Stimulated activated CD8-positive, alpha-beta memory T cell treated with anti-CD3 and anti-CD28 coated beads, Interleukin-15, amount 100 ng/mL, for 1 hour (primary cell): ENCODE measurements around the gene CBX5.
"Not testable (repeated sequence)": the region's sequence is repeated elsewhere in the genome, so short reads cannot be mapped to it uniquely, and the experiment has no call there.

ENCODE experiments used
- DNase-seq: peaks from one replicate; pipeline ENCODE4 v3.0.0-alpha.2; 2020; ENCODE audit warnings: low read depth

Gene CBX5

DNA sequence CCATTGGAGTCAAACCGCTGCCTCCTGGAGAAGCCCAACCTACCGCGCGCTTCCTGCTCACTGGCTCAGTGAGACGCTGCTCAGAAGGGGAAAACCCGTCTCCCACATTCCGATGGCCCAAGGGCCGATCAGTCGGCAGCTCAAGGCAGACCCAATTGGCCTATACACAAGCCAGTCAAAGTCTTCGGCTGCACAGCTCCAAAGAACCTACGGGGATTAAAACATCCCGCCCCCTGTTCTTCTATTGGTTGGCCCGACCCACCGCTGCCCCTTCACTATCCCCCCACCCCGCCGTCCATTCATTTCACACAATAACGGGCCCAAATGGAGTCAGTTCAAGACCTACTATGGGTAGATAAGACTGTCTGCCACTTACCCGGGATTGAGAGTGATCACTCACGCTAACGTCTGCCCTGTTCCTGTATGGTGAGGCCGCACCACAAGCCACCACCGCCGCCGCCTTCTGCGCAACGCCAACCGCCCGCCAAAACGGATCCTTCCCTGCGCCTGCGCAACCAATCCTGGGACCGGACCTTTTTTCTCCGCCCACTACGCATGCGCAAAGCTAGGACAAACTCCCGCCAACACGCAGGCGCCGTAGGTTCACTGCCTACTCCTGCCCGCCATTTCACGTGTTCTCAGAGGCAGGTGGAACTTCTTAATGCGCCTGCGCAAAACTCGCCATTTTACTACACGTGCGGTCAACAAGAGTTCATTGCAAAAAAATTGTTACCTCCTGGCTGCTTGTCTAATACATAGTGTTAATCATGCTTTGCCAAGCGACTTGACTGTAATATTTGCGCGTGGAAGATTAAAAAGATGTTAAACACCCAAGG lies at the start of gene CBX5:
Gene CBX5, minus strand, starts transcription at position 491 of the 836 bp plus-strand sequence. CDS start 22,472 bp downstream, outside the sequence.
- DNase-seq = peak; percentile 99

DNA sequence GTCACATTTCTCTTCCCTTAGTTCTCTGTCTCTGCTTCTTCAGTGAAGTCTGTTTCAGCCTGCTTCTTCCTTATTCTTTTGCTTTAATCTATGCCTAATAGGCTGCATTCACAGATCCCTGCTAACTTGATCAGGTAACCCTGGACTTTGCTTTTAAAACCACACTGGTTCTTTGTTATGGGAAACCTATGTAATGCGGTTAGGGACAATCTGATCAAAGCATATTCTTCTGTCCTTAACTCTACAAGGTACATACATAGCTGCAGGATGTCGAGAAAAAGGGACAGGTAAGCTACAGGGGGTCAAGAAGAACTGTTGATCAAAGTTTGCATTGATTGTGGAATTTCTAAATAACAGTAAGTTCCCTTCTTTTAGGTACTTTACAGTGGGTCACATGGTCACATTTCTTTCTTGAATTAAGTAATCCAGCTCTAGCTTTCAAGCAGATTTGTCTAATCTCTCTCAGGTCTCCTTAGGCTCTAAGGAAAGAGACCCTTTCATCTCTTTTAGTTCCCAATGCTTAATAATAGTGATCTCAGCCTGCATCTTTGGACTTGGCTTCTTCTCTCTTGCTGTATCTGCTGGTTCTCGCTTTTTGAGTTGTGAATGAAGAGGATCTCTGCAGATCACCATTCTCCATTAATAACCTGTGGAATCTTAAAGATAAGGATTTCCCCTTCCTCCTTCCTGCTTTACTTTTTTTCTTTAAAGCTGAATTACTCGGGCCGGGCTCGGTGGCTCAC lies 48.8 kb upstream of the CBX5 start:
- DNase-seq = no peak

DNA sequence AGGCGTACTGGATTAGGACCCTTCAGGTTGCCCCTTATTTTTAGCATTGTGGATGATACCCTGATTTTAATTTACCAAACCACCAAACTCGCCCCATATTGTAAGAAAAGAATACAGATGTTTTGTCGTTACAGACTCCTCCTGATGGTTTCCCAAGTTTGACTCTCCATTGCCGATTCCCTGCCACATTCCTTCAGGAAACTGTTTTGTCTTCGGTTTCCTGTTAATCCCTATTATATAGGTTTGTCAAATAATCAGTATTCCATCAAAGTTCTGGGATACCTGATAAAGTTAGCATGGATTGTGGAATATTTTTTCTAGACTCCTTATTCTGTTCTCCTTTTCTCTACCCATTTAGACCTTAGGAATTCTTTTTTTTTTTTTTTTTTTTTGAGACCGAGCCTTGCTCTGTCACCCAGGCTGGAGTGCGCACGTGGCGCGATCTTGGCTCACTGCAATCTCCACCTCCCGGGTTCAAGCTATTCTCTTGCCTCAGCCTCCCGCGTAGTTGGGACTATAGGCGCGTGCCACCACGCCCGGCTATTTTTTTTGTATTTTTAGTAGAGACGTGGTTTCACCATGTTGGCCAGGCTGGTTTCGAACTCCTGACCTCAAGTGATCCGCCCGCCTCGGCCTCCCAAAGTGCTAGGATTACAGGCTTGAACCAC lies 45.7 kb upstream of the CBX5 start:
- not testable (repeated sequence) for DNase-seq

DNA sequence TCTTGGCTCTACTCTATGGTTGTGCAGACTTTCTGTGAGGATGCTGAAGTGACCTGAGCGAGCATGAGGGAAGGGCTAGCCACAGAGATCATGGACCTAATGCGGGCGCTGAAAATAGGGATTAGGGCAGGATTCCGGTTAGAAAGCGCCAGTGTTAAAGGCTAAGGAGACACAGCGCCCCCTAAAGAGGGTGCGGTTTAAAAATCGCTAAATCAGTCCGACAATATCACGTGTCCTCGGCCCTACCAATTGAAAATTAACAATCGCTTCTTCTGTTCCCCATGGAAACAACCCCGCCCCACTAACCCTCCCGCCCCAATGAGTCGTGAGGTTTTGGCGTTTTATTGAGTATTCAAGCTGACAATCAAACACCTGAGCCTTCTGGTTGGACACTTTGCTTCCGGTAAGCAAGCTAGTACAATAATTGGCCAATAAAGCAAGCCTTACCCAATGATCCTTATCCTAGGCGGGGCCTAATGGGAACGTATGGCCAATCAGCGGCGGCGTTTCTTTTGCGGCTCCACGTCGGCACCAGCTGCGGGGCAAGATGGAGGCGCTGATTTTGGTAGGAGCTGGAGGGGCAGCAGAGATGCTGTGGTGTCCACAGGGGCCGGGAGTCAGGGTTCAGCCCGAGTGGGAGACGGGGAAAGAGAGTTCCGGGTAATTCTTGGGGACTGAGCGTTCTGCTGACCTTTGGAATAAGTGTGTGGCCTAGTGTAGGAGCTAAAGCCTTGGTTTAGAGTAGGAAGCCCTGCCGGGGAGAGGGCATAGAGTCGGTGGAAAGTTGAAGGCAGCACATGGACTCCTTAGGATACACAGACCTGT lies 44.9 kb upstream of the CBX5 start, which contains the start of gene COPZ1:
Gene COPZ1, plus strand, starts transcription at position 515 of the 825 bp plus-strand sequence. Its CDS starts 33 bp downstream, at position 548.
- DNase-seq = peak; percentile 83

DNA sequence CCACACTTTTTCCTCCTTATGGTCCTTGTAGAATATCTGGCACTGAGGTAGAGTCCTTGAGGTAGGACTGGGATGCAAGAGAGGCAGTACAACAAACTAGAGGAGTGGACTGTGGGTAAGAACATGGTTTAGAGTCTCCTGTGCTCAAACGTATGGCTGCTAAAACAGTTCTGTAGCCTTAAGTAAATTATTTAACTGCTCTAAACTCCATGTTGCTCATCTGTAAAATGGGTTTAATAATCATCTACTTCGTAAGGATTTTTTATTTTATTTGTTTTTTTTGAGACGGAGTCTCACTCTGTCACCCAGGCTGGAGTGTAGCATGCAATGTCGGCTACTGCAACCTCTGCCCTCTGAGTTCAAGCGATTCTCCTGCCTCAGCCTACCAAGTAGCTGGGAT lies 41.4 kb upstream of the CBX5 start:
- DNase-seq = no peak

DNA sequence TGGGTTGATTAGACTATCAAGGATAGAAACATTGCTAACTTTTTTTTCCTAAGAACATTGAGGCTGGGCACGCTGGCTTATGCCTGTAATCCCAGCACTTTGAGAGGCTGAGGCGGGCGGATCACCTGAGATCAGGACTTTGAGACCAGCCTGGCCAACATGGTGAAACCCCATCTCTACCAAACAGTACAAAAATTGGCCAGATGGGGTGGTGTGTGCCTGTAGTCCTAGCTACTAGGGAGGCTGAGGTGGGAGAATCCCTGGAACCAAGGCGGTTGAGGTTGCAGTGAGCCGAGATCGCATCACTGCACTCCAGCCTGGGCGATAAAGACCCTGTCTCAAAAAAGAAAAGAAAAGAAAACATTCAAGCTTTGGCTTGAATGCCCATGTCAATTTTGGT lies 32.4 kb upstream of the CBX5 start:
- not testable (repeated sequence) for DNase-seq

DNA sequence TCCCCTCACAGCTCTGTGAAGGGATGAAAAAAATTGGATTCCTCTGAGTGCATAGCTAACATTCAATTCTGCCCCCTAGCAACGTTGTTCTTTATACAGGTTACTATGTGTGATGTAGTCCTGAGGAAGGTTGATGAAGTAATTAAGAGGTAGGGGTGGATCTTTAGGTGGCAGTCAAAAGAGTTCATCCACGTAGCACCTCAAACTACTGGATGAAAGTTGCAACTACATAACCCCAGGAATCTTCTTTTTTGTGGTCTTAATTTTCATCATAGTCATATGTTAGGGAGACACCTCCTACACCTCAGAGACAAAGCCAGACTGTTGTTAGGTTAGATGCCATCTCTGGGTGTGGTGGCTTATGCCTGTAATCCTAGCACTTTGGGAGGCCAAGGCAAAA lies 31.1 kb upstream of the CBX5 start:
- DNase-seq = no peak

DNA sequence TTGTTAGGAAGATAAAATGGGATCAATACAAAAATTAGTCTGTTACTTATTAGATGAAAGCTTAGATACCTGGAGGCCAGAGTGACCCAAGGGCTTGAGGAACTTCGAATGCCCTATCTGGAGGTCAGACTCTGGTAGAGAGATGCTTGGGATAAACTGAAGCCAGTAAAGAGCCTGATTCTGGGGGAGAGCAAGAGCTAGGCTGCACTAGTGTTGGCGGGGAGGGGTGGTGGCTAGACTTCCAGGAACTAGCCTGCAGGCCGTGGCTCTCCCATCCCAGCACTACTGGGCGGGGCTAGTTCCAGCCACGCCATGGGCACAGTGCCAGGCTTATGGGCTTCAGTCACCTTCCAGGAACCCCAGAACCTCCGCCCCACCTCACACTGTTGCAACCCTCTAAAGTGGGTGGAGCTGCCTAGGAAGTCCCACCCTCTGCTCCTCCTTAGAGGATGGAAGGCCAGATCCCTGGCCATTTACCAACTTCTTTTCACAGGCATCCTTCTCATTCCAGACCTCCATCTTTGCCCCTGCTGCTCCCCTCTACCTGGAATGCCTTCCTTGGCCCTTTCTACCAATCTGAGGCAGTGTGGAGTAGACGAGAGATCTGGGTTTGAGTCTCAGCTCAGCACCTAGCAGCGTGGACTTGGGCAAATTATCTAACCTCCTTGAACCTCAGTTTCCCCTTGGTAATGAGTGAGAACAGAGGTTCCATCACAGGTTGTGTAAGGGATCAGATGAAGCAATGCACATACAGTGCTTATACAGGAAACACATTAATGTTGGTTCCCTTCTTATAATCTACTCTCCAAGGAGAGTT lies 27.2 kb upstream of the CBX5 start:
- no peak for DNase-seq

DNA sequence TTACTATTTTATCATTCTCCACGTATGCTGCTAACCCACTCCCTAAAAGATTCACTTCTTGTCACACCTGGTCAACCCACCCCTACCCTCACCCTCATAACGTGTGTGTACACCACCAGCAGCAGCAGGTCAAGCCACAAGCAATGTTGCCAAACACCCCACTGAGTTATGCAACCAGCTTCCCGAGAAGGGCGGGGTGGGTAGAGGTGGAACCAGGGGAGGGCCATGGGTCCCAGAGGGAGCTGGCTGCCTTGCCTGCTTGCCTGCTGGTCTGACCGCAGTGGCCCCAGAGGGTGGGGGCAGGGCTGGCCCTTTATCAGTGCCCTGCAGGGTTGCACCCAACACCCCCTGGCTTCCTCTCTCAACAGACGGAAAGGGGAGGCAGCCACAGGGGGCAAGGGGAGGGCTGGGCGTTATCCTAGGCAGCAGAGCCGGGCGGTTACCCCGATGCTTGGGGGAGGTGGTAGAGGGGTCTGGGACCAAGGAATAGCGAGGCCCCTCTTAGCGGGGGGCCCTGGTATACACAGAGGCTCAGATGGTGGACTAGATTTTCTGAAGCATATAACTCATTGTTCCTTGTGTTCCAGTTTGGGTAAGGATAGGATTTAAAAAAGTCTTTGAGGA lies 24.4 kb upstream of the CBX5 start:
- DNase-seq = no peak

DNA sequence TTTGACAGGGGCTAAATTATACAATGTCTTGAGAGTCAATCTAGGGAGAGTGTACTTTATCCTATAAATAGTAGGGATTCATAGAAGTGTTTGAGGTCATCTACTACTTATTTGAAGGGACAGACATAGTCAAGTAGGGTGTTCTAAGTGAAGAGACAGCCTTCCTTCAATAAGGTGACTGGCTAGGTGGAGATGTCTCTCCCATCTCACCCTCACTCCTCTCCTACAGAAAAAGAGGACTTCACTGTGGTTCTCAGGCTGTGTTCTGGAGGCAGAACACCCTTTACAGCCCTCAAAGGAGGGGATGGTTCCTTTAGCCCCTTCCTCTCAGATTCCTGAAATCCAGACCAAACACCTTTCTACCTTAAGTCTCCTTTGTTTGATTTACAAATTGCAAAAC lies 23.7 kb upstream of the CBX5 start:
- no peak for DNase-seq

DNA sequence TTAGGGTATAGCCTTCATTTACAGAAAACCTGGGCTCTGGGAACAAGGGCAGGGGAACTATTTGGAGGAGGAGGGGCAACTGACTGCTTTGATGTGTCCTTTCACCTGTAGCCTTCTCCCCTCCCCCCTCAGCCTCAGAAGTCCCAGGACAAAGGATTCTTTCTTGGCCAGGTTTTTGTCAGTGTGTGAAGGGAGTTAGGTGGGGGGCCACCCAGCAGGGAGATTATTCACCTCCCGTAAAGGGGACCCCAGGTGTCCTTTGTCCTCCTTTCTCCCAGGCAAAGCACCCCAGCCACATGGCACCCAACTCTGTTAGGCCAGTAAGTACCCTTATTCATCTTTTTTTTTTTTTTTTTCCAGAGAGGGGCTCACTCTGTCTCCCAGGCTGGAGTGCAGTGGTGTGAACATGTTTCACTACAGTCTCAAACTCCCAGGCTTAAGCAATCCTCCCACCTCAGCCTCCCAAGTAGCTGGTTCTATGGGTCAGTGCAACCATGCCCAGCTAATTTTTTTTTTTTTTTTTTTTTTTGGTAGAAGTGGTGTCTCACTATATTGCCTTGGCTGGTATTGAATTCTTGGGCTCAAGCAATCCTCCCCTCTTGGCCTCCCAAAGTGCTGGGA lies 21.6 kb upstream of the CBX5 start:
- DNase-seq = no peak

DNA sequence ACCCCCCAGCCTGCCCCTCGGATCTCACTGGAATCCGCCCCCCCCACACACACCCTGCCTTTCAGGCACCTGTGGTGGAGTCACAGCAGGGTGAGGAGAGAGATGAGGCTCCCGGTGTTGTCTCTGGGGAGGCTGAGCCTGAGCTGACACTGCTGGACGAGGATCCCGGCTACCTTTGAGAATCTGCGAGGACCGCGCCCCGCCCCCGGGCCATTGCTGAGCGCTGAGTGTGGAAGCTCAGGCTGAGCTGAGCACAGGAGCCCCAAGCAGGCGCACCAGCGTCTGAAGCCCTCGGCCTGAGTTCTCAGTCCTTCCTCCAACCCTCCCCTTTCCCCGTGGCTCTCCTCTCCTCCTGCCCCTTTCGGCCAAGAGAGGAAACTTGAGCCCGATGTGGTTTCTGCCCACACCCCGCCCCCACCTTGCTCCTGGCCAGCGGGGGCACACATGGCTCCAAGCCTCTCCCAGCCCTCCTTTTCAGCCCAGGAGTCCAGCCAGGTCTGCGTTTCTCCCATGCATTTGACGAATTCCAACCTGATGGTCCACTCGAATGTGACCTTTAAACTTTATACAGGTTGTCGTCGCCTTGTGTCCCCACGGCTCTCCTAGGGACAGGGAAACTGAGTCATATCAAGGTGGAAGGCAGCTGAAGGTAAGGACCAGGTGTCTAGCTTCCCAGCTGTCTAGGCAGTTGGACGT lies 21.0 kb upstream of the CBX5 start, which contains the start of gene NFE2:
Gene NFE2, minus strand, starts transcription at position 284 of the 696 bp plus-strand sequence. CDS start 5,767 bp downstream, outside the sequence.
- no peak for DNase-seq

DNA sequence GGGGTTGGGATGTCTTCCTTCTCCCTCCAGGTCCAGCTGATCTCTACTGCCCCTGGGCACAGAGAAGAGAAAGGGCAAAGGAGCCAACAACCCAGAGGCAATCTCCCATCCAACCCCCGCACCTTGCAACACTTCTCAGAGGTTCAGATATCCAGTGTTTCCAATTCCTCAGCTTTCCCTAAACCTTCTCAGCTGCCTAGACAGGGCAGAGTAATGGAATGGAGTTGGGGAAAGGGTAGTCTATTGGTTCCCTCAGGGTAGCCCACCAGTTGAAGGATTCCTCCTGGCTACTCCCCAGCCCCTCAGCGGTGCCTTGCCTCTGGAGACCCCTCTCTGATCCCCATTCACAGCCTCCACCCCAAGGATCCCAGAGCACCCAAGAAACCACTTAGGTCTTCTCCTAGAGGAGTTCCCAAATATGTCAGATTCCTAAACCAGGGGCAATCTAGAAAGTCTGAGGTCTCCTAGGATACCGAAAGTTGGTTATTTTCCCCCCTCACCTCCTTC lies 20.4 kb upstream of the CBX5 start:
- no peak for DNase-seq

DNA sequence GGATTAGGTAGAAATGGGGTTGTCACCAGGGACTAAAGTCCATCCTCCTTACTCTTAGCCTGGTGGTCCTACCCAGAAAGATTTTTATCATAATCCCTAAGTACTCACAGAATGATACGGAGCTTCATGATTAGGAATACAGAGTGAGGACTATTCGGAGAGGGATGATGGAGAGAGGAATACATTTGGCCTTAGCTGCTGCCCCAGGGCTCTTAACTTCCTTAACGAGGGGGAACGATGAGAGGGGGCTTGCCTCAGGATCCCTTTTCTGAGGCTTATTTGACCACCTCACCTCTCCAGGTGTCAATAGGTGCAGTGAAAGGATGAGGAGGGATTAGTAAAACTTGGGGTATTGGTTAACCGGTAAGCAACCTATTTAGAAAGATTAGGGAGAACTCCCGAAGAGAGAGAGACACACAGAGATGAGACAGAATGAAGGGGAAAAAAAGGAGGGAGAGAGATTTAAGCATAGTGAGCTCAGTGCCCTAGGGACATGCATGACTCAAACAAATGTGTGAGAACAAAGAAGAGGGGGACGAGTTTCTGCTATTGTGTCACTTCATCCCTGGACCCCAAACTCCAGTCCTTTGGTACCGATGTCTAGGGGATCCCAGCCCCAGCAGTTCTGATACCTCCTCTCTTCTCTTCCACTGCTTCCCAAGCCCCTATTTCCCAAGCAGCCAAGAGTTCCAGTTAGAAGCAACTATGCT lies 19.7 kb upstream of the CBX5 start:
- DNase-seq = no peak

DNA sequence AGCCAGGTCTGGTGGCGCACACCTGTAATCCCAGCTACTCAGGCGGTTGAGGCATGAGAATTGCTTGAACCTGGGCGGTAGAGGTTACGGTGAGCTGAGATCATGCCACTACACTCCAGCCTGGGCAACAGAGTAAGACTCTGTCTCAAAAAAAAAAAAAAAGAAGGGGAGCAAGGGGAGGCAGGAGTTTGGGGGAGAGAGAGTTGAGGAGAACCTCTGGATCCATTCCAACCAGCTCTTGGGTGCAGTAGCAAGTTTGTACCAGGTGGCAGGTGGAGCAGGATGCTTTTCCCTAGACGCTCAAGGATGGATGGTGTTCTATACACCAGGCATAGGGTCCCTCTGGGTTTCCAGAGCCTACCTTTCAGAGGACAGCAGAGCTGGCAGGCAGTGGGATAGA lies 19.0 kb upstream of the CBX5 start:
- DNase-seq = no peak

DNA sequence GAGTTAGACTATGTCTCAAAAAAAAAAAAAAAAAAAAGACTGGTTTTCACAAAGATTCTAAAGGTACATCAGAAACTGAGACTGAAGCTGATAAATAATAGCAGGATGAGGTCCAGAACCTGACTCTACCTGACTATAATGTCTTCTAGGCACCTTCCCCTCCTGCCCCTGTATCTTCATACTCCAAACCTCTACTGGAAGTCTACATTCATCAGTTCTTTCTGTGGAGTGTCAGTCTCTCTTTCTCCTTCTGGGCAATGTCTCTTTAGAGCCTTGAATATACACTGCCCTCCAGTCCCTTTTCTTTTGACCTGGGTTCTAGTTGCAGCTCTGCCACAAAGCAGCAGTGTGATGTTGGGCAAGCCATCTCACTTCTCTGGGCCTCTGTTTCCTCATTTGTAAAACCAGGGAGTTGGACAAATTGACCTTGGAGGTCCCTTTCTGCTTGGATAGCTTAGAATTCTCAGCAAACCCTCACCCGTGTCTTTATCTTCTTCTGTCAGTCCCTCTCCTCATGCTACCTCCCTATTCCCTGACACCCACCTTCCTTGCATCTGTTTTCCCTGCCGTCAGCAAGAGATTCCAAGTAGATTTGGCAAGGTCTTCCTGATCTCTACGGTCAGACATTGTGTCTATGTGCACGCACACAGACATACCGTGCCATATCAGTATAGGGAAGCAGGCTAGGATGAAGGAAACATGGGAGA lies 16.6 kb upstream of the CBX5 start:
- no peak for DNase-seq

DNA sequence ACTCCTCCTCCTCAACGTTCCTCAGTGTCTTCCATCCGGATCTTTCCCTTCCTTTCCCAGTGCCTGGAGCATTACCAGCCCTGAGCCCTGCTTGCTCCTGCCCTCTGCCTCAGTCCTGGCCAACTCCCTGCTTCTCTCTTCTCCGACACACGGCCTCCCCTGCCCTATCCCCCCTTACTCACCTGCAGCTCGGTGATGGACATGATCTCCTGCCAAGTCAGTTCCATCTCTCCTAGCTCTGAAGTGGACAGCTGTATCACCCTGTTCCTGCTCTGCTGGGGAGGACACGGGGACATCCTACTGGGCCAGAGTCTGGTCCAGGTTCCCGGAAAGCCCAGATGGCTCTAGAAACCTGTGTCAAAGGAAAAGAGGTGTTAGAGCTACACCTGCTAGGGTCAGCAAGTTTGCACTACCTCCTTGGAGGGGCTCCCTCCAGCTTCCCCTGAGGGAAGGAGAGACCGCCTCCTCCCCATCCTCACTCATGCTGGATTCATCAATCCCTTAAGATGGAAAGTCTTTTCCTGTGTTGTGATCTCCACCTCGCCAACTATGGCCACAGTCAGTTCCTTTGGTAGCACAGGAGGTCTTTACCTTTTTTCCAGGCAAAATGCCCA lies 15.1 kb upstream of the CBX5 start:
- DNase-seq = no peak
